ENCODE results near the gene PTH1R.
A peak's percentile ranks its signal among the peaks of the same experiment; 100 is the strongest.

PTH1R gene

GRCh38 chr3:46877406-46878125 lies at the start of gene PTH1R:
Gene PTH1R (plus strand): TSS chr3:46877721. CDS start chr3:46883560, 5,839 bp downstream.
- no peak for DNase-seq (ENCODE audit: low read depth)

GRCh38 chr3:46829699-46830208 lies 47.8 kb upstream of the PTH1R start:
- DNase-seq (ENCODE audit: low read depth), result peak; percentile 37

- DNase-seq (ENCODE audit: low read depth), result no peak
Observed at GRCh38 chr3:46830801-46831200, 46.7 kb upstream of the PTH1R start.

GRCh38 chr3:46831316-46831715 lies 46.2 kb upstream of the PTH1R start:
- no peak for DNase-seq (ENCODE audit: low read depth)

- no peak for DNase-seq (ENCODE audit: low read depth)
Observed at GRCh38 chr3:46831841-46832240, 45.7 kb upstream of the PTH1R start.

GRCh38 chr3:46833346-46834300 lies 43.9 kb upstream of the PTH1R start:
- no peak for DNase-seq (ENCODE audit: low read depth)

- DNase-seq (ENCODE audit: low read depth), result no peak
Observed at GRCh38 chr3:46835054-46835453, 42.5 kb upstream of the PTH1R start.

GRCh38 chr3:46835491-46835890 lies 42.0 kb upstream of the PTH1R start:
- no peak for DNase-seq (ENCODE audit: low read depth)

- DNase-seq (ENCODE audit: low read depth), result no peak
Observed at GRCh38 chr3:46838301-46838700, 39.2 kb upstream of the PTH1R start.

- no peak for DNase-seq (ENCODE audit: low read depth)
Observed at GRCh38 chr3:46840491-46840890, 37.0 kb upstream of the PTH1R start.

- DNase-seq (ENCODE audit: low read depth), result no peak
Observed at GRCh38 chr3:46843508-46843907, 34.0 kb upstream of the PTH1R start.

GRCh38 chr3:46844397-46844796 lies 33.1 kb upstream of the PTH1R start:
- DNase-seq (ENCODE audit: low read depth), result no peak

- no peak for DNase-seq (ENCODE audit: low read depth)
Observed at GRCh38 chr3:46844881-46845312, 32.6 kb upstream of the PTH1R start.

- no peak for DNase-seq (ENCODE audit: low read depth)
Observed at GRCh38 chr3:46845397-46845859, 32.1 kb upstream of the PTH1R start.

- peak; percentile 58 for DNase-seq (ENCODE audit: low read depth)
Observed at GRCh38 chr3:46845860-46846623, 31.5 kb upstream of the PTH1R start.

- DNase-seq (ENCODE audit: low read depth), result no peak
Observed at GRCh38 chr3:46846624-46847542, 30.6 kb upstream of the PTH1R start.

- no peak for DNase-seq (ENCODE audit: low read depth)
Observed at GRCh38 chr3:46847744-46848143, 29.8 kb upstream of the PTH1R start.

GRCh38 chr3:46848271-46849044 lies 29.1 kb upstream of the PTH1R start:
- DNase-seq (ENCODE audit: low read depth), result peak; percentile 24

GRCh38 chr3:46849045-46849631 lies 28.4 kb upstream of the PTH1R start:
- no peak for DNase-seq (ENCODE audit: low read depth)
